Stimulated activated CD4-positive, alpha-beta T cell treated with anti-CD3 and anti-CD28 coated beads, Interleukin-4, amount 100 ng/mL, for 1 hour (primary cell): ENCODE results near the gene KHNYN.

Experiments used
- DNase-seq: peaks from one replicate; pipeline ENCODE4 v3.0.0-alpha.2; 2020

KHNYN gene

DNA sequence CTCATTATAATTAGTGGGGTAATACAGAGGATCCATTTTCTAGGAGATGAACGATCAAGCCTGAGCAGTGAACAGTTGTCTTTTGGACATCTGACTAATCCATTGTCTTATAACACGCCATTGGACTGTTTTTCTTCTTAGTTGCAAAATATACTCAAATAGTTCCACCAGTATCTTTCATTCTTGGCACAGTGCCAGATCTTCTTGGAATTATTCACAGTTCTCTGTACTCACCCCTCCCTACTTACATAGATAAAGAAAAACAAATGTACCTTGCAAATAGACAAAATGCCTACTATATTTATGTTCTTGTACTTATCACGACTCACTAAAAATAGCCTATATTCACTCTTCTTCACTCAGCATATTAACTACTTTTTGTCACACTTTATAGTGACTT is 4.0 kb upstream of the KHNYN start:
- DNase-seq = no peak

- DNase-seq = no peak
Observed at GRCh38 chr14:24426150-24426911, 3.4 kb upstream of the KHNYN start.

DNA sequence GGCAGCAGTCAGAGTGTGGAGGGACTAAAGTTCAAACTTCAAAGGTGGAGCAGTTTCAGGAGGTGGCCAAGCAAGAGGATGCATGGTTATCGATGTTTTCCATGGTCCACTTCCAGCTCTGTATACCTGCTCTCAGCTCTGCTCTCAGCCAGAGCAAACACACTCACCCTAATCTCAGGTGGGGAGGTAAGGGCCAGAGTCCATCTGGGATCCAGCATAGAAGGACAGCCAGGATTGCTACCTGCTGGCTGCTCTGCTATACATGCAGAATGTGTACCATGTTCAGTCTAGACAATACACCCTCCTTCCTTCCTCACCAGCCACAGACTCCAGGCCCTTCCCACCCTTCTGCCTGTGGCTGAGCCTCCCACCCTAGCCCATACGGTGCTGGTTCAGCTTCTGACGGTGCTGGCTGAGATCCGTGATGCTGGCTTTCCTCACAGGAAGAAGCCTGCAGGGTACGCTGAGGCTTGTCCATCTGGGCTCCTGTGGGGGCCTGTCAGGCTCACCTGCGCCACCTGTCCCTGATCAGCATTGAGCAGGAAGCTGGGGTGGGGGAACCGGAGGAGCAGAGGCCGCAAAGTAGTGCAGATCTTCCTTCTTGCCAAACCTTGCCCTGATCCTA is 2.7 kb upstream of the KHNYN start:
- no peak for DNase-seq

GRCh38 chr14:24427537-24428508 is 1.9 kb upstream of the KHNYN start:
- no peak for DNase-seq

DNA sequence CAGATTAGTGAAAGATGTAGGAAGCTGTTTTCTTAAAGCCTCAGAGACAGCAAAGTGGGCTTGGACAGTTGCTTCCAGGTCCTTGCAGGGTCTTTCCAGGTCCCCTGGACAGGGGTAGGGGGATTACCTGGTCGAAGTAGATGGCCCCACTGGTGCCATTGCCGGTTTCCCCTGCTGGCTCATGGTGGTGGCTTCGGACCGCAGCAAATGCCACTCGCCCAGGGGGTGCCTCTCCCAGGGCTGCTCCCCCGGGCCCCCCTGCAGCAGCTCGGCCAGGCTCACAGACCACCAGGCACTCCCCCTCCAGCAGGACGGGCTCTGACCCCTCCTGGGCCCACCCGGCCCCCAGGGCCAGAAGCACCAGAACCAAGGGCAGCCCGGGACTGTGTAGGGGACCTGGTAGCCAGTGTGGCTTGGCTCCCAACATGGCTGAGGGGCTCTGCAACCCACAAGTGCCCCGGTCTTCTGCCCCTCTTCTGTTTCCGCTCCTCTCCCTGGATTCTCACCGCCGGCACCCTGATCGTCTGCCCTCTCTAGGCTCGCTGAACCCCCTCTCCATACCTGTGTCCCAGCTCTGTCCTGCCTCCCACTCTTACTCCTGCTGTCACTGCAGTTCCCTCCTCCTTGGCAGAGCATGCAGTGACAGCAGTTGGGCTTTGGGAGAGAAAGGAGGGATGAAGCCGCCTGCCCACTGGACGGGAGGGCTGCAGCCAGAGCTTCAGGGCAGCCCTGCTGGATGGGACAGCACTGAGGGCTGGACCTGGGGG is 943 bp upstream of the KHNYN start:
- DNase-seq = no peak

- DNase-seq = peak; percentile 62
Observed at GRCh38 chr14:24430143-24430681, 458 bp downstream of the KHNYN start.

- DNase-seq = peak; percentile 74
Observed at GRCh38 chr14:24430682-24431568, 1.2 kb downstream of the KHNYN start.

DNA sequence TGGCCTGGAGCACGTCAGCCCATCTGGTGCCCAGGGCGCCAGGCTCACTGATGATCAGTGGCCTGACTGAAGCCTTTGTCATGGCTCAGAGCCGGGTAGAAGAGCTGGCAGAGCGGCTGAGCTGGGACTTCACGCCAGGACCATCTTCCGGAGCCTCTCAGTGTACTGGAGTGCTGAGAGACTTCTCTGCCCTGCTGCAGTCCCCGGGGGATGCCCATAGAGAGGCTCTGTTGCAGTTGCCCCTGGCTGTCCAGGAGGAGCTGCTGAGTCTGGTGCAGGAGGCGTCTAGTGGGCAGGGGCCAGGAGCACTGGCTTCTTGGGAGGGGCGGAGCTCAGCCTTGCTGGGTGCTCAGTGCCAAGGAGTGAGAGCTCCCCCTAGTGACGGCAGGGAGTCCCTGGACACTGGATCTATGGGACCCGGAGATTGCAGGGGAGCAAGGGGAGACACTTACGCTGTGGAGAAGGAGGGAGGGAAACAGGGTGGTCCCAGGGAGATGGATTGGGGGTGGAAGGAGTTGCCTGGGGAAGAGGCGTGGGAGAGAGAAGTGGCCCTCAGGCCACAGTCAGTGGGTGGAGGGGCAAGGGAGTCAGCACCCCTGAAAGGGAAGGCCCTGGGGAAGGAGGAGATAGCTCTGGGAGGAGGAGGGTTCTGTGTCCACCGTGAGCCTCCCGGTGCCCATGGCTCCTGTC is 2.0 kb downstream of the KHNYN start:
- DNase-seq = peak; percentile 86

DNA sequence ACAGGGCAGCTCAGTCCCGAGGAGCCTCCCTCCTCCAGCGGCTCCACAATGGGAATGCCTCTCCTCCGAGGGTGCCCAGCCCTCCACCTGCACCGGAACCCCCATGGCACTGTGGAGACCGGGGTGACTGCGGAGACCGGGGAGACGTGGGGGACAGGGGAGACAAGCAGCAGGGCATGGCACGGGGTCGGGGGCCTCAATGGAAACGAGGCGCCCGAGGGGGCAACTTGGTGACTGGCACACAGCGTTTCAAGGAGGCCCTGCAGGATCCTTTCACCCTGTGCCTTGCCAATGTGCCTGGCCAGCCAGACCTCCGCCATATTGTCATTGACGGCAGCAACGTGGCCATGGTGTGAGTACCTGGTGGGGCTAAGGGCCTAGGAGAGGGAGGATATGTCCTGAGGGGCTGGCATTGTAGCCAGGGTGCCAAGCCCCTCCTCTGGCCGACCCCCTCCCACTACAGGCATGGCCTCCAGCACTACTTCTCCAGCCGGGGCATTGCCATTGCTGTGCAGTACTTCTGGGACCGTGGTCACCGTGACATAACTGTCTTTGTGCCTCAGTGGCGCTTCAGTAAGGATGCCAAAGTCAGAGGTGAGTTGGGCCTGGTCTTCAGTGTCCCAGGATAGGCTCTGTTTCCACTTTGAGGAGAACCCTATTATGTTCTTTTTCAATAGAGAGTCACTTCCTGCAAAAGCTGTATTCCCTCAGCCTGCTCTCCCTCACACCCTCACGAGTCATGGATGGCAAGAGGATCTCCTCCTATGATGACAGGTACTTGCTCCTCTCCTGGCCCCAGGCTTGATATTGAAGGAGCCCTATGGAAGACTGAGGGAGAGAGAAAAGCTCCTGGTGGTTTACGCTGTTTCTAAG is 2.7 kb downstream of the KHNYN start:
- DNase-seq = no peak

GRCh38 chr14:24434036-24434435 is 4.3 kb downstream of the KHNYN start:
- no peak for DNase-seq

GRCh38 chr14:24434676-24435075 is 4.9 kb downstream of the KHNYN start:
- no peak for DNase-seq

GRCh38 chr14:24435192-24435810 is 5.5 kb downstream of the KHNYN start:
- DNase-seq = no peak

- no peak for DNase-seq
Observed at GRCh38 chr14:24435998-24436354, 6.2 kb downstream of the KHNYN start.

GRCh38 chr14:24436355-24437019 is 6.7 kb downstream of the KHNYN start:
- no peak for DNase-seq

DNA sequence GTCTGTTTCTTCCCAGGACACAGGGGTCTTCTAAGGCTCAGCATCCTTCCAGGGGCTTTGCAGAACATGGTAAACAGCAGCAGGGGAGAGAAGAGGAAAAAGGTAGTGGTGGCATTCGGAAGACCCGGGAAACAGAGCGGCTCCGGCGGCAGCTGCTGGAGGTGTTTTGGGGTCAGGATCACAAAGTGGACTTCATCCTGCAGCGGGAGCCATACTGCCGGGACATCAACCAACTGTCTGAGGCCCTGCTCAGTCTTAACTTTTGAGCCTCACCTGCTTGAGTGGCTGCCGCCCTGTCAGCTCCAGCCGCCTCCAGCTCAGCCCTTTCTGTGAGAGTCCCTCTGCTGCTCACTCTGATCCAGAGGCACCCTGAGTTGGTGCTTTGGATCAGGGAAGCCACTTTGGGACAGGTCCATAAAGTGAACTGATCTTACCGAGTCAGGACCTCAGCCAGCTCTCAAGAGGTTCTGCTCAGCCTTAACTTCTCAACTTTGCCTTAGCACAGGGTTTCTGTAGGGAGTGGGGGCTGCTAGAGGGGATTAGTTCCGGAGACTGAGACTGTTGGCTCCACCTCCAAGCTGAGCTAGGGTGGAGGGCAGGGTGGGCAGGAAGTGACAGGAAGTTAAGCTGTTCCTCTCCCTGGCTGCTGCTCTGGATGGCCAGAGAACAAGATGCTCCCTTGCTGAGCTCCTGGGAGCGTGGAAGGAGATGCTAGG is 7.4 kb downstream of the KHNYN start:
- DNase-seq = no peak

GRCh38 chr14:24437736-24438067 is 7.9 kb downstream of the KHNYN start:
- DNase-seq = no peak

DNA sequence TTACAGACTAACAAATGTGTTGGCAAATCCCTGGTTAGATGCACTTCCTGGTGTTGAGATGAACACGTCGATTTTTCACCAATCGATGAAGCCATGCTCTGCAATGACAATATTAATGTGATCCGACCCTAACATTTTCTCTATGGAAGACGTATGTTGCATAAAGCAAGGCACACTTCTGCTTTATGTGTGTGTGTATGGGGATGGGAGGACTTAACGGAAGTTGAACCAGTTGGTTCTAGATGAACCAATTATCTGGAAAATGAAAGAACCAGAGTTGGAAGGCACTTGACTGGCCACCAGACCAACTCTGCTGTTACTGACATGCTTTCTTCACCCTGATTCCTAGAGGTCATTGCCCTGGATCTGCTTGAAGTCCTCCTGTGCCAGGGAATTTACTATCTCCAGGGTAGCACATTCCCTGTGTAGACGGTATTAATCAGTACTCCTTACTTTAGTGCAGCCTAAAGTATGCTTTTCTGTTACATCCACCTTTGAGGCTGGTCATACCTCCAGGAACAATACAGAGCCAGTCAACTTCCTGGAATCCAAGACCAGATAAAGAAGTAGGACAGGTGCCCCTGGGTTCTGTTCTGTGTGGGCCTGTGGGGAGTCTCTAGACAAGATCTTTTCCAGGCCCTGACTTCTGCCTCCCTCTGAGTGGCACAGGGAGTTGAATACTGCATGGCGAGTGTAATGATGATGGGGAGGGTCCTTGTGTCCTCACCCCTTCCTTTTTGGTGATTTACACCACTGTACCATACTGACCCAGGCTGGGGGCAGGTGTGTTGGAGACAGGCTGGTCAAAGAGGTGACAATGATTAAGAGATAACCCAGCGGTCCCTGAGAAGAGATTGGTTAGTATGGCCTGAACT is 8.7 kb downstream of the KHNYN start:
- no peak for DNase-seq
